ENCODE data around the gene CHMP4B. TPM values are rescaled to one million over a fixed set of nuclear protein-coding genes. Genes with fewer than 3 reads are reported as not detected.

CHMP4B gene
- total RNA-seq, 1 experiment from 2014 or later: 203 TPM

GRCh38 chr20:33866398-33867100 lies 55.4 kb downstream of the CHMP4B start:
- BruUV-seq (replicated peaks): no TSS peak
- Mint-ChIP-seq H3K27me3 (ENCODE audit: insufficient read depth, unreplicated experiment) (no peaks in the 10 kb centered on the region), H3K27ac (ENCODE audit: unreplicated experiment) (no peak overlapping the region), H3K36me3 (ENCODE audit: insufficient read depth, unreplicated experiment) (peaks cover 5% of the 10 kb centered on the region), H3K4me1 (ENCODE audit: low read depth, unreplicated experiment) (peaks cover 2% of the 10 kb centered on the region), H3K4me3 (ENCODE audit: unreplicated experiment) (no peak overlapping the region), H3K9me3 (ENCODE audit: unreplicated experiment) (no peaks in the 10 kb centered on the region)
- H3K4me3 ChIP-seq (ENCODE audit: low read depth, low read length): no peak overlapping the region
- no peaks in the 10 kb centered on the region for H3K4me1 ChIP-seq
- no peak for DNase-seq
- TF ChIP-seq, protein P1, sequence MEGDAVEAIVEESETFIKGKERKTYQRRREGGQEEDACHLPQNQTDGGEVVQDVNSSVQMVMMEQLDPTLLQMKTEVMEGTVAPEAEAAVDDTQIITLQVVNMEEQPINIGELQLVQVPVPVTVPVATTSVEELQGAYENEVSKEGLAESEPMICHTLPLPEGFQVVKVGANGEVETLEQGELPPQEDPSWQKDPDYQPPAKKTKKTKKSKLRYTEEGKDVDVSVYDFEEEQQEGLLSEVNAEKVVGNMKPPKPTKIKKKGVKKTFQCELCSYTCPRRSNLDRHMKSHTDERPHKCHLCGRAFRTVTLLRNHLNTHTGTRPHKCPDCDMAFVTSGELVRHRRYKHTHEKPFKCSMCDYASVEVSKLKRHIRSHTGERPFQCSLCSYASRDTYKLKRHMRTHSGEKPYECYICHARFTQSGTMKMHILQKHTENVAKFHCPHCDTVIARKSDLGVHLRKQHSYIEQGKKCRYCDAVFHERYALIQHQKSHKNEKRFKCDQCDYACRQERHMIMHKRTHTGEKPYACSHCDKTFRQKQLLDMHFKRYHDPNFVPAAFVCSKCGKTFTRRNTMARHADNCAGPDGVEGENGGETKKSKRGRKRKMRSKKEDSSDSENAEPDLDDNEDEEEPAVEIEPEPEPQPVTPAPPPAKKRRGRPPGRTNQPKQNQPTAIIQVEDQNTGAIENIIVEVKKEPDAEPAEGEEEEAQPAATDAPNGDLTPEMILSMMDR (IDR thresholded peaks at IDR 0.05; ENCODE audit: insufficient read depth in 1 of 2, low read depth in 1 of 2, low read length in 1 of 2, severe bottlenecking in 1 of 2, unreplicated experiment in 1 of 2): no peak
- CTCF ChIA-PET: no interaction called here
- H3K27me3 ChIP-seq (replicated peaks; ENCODE audit: control insufficient read depth, insufficient read depth, low read length): no peaks in the 10 kb centered on the region
- intact Hi-C loops (cut with micrococcal nuclease; ENCODE audit: unreplicated experiment): no loop called here
- POLR2A ChIA-PET: no interaction called here
- no peaks in the 10 kb centered on the region for H3K36me3 ChIP-seq (ENCODE audit: control insufficient read depth, insufficient read depth, low read length)
- H3K9me3 ChIP-seq: no peaks in the 10 kb centered on the region

DNA sequence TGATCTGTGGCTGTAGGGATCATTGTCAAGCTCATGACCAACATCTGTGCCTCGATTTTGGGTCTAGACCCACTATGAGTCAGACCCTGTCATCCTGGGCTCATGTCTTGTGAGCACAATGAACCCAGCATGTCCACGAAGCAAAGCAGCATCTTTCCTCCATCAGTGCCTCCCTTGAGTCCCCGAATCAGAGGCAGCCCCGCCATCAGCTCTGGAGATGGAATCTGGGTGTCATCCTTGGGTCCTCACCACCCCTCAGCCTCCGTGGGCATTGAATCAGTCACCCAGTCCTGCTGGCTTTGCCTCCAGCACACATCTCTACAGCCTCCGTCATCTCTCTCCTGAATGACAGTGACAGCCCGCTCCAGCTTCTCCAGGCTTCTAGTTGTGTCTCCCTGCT lies 56.9 kb downstream of the CHMP4B start:
- CTCF ChIA-PET: no interaction called here
- no TSS peak for BruUV-seq (replicated peaks)
- H3K36me3 ChIP-seq (ENCODE audit: control insufficient read depth, insufficient read depth, low read length): no peaks in the 10 kb centered on the region

GRCh38 chr20:33868595-33868994 lies 57.4 kb downstream of the CHMP4B start:
- Histone ChIP-seq H3K9me3 (no peaks in the 10 kb centered on the region), H3K27me3 (replicated peaks; ENCODE audit: control insufficient read depth, insufficient read depth, low read length) (no peaks in the 10 kb centered on the region), H3K36me3 (ENCODE audit: control insufficient read depth, insufficient read depth, low read length) (no peaks in the 10 kb centered on the region), H3K4me3 (ENCODE audit: low read depth, low read length) (no peak overlapping the region), H3K4me1 (no peaks in the 10 kb centered on the region)
- Mint-ChIP-seq H3K27me3 (ENCODE audit: insufficient read depth, unreplicated experiment) (no peaks in the 10 kb centered on the region), H3K4me3 (ENCODE audit: unreplicated experiment) (no peak overlapping the region), H3K4me1 (ENCODE audit: low read depth, unreplicated experiment) (no peaks in the 10 kb centered on the region), H3K27ac (ENCODE audit: unreplicated experiment) (no peak overlapping the region), H3K36me3 (ENCODE audit: insufficient read depth, unreplicated experiment) (peaks cover under 1% of the 10 kb centered on the region), H3K9me3 (ENCODE audit: unreplicated experiment) (no peaks in the 10 kb centered on the region)
- TF ChIP-seq, protein P1 (IDR thresholded peaks at IDR 0.05; ENCODE audit: insufficient read depth in 1 of 2, low read depth in 1 of 2, low read length in 1 of 2, severe bottlenecking in 1 of 2, unreplicated experiment in 1 of 2): no peak
- CTCF ChIA-PET: no interaction called here
- no peak for DNase-seq
- no TSS peak for BruUV-seq (replicated peaks)
- intact Hi-C loops (cut with micrococcal nuclease; ENCODE audit: unreplicated experiment): no loop called here
- POLR2A ChIA-PET: no interaction called here

More for the DNA sequence above, 56.9 kb downstream of the CHMP4B start:
- intact Hi-C loops (cut with micrococcal nuclease; ENCODE audit: unreplicated experiment): no loop called here
- Mint-ChIP-seq H3K4me1 (ENCODE audit: low read depth, unreplicated experiment) (no peaks in the 10 kb centered on the region), H3K9me3 (ENCODE audit: unreplicated experiment) (no peaks in the 10 kb centered on the region), H3K36me3 (ENCODE audit: insufficient read depth, unreplicated experiment) (peaks cover 5% of the 10 kb centered on the region), H3K27me3 (ENCODE audit: insufficient read depth, unreplicated experiment) (no peaks in the 10 kb centered on the region), H3K27ac (ENCODE audit: unreplicated experiment) (no peak overlapping the region), H3K4me3 (ENCODE audit: unreplicated experiment) (no peak overlapping the region)
- DNase-seq: no peak
- no peak overlapping the region for H3K4me3 ChIP-seq (ENCODE audit: low read depth, low read length)
- POLR2A ChIA-PET: no interaction called here
- H3K27me3 ChIP-seq (replicated peaks; ENCODE audit: control insufficient read depth, insufficient read depth, low read length): no peaks in the 10 kb centered on the region
- H3K9me3 ChIP-seq: no peaks in the 10 kb centered on the region
- no peaks in the 10 kb centered on the region for H3K4me1 ChIP-seq
- TF ChIP-seq, protein P1 (IDR thresholded peaks at IDR 0.05; ENCODE audit: insufficient read depth in 1 of 2, low read depth in 1 of 2, low read length in 1 of 2, severe bottlenecking in 1 of 2, unreplicated experiment in 1 of 2): no peak

Data from Caco-2 (cell line).